Left colon (tissue), 2 donors: ENCODE measurements around the gene TMEM132C. TPM values are rescaled to one million over a fixed set of nuclear protein-coding genes. Genes with fewer than 3 reads are reported as not detected.

Source experiments
- ATAC-seq: fragments of 200-7000 bp; cut with Tn5 transposase; one replicate; pipeline ENCODE4 v1.9.1; 2020; ENCODE audit warnings: mild to moderate bottlenecking, moderate library complexity
- DNase-seq, 2 donors: peaks; one replicate each; pipeline ENCODE4 v3.0.0-alpha.2; 2020
- intact Hi-C, 2 donors: fragments of 100-400 bp; cut with DNase I in 1 of 2; cut with micrococcal nuclease in 1 of 2; formaldehyde crosslinking; loops; one replicate each; pipeline versions ENCODE4 v1.11.2 to v1.14.0; 2022; cut with DNase I, micrococcal nuclease
- total RNA-seq, 2 donors: library from RNA; stranded (reverse); fragmentation: NEBNext Ultra II Directional; extraction: Animal tissue kit (Norgen Biotek cat#: 25700); gene quantifications; one replicate each; pipeline ENCODE4 v1.2.1, GENCODE V29; 2021
- donor health status: DM: no; HTN: no; CAD: no.
- donor health status: DM: yes; HTN: yes; CAD: no.

Gene TMEM132C
- total RNA-seq, 2 donors from 2014 or later: 0.40 to 0.78 TPM

DNA sequence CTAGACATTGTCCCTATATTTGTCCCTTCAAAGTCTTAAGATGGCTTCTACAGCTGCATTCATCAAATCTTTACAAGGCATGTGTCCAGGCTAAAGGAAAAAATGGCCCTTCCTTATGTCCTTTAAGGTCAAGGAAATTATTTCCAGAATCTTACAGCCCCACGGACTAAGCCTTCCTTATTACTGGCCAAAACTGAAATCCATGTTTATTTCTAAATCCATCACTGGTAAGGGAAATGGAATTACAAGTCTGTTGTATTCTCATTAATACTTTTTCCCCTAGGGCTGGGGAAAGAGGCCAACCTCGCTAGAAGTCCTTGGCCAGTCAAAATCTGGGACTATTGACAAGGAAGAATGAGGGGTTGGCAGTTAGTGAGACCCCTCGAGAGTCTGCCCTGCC, 252.5 kb downstream of the TMEM132C start:
- intact Hi-C loops: no loop called here
- ATAC-seq (no peak), DNase-seq (no peak)

DNA sequence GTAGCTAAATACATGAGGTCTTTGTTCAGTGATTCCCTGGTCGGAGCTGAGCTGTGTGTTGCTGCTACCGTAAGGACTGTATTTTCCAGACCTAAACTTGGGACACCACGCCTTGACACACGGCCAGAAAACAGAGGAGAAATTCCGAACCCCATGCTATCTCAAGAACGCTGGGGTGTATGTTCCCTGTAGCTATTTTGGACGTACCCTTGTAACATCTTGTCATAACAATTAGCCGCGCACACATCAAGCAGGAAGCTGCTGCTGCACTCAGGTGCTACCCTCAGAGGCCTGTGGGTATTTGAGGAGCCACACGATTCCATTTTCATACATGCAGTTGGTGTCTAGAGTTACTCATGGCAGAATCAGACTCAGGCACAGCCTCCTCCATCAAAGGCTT, 255.0 kb downstream of the TMEM132C start:
- DNase-seq (no peak), ATAC-seq (no peak)
- intact Hi-C loops: no loop called here

DNA sequence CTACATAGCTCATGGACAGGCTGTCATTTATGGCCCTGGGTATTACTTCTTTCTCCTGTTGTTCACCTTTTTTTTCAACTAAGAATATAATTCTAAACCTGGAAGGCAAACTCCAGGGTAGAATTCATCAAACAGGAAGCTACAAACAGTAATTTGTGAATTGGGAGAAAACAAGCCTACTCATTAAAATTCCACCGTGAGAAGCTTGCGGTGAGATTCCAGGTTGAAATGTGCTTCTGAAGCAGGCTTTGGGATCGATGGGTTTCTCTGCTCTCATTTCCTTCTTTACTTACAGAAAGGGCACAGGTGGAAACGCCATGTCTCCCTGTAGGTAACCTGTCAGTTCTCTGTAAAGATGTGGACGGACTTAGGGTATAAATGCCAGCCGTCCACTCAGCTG, 257.5 kb downstream of the TMEM132C start:
- ATAC-seq (no peak), DNase-seq (no peak)
- intact Hi-C loops: no loop called here

DNA sequence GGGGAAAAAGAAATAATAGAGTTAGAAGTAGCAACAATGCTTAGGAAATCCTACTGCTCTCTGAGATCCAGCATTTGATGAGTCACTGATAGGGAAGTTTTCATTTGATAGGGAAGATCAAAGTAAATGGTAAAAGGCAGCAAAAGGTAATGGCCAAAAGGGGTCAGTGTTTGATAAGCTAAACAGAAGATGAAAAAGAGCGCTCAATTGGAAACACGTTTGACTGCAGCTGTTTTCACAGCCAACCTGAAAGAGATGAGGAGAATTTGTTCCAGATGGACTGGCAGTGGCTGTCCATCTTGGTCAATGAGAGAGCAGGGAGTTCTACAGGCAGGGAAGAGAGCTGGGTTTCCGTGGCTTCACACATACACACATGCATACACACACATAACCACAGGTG, 264.2 kb downstream of the TMEM132C start:
- ATAC-seq: peak; percentile 67
- intact Hi-C loops: no loop called here
- DNase-seq: no peak

DNA sequence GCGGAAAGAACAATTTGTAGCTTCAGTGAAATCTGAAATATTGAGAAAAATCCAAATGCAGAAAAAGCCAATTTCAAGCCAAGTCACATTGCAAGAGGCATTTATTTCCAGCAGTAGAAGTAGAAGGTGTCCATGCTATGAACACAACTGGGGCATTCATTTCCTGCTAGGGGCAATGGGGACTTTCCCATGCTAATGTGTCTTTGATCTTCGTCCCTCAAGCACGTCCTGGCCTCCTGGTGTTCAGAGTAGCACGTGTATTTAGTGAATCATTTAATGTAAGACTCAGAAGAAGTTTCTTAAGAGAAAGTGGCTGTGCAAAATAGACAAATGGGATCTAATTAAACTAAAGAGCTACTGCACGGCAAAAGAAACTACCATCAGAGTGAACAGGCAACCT, 267.9 kb downstream of the TMEM132C start:
- no peak for DNase-seq
- ATAC-seq: no peak
- intact Hi-C loops: no loop called here

DNA sequence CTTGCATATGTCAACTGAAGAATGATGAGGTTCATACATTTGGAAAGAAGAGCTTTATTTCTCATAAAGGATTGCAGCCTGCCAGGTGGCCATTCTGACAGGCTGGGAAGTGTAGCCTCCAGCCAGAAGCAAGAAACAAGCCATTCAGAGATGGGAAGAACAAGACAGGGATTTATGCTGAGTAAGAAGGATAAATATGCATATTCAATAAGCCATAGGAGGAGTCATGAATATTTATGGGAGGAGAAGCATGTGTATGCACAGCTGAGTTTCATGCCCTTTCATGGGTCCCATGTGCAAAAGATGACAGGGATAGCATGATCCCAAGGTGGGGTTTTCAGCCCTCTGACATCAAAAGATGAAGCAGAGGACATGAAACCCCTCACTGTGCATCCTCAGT, 269.8 kb downstream of the TMEM132C start:
- no peak for DNase-seq
- no peak for ATAC-seq
- intact Hi-C loops: no loop called here

DNA sequence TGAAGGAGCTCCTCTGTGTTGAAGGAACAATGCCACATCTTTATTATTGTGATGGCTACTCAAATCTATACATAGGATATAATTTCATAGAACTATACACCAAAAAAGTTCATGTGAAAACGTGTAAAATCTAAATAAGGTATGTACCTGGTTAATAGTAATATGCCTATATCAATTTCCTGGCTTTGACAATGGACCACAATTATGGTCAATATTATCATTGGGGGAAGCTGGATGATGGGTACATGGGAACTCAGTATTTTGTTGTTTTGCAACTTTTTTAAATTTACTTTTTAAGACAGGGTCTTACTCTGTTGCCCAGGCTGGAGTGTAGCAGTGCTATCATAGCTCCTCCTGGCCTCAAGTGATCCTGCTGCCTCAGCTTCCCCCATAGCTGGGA, 270.7 kb downstream of the TMEM132C start:
- intact Hi-C loops: no loop called here
- ATAC-seq (no peak), DNase-seq (no peak)

DNA sequence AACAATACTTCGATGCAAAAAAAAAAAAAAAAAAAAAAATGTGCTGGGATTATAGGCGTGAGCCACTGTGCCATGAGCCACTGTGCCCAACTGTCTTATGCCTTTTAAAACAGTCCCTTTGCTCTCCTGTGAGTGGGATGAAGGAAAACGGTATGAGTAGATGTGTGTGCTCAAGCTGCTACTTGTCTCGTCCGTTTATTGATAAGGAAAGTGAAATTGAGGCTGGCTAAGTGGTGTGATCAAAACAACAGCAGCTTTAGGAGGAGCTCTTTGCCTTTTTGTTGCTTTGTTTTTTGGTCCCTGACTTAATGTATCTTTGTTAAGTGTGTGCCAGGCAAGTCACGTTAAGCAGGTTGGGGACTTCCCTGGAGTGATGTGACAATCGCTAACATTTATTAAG, 275.9 kb downstream of the TMEM132C start:
- intact Hi-C loops: no loop called here

DNA sequence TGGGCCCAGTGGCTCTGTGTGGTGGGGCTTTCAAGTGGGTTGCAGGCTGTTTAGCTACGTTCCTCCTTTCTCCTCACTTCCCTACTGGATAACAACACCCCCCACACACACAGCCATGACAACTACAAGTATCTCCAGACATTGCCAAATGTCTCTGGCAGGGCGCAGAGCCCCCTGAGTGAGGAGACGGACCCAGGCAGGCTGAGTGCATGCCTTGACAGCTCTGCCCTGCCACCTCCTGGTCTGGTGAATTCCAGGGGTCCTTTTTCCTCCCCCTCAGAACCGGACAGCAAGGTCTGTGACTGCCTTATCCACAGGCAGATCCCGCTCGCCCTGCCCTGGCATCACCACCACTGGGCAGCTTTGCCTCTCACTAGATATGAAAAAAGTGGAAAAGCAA, 276.5 kb downstream of the TMEM132C start:
- intact Hi-C loops: no loop called here
- DNase-seq (no peak), ATAC-seq (no peak)

More for the DNA sequence above, 275.9 kb downstream of the TMEM132C start:
- no peak for ATAC-seq
- DNase-seq: no peak

DNA sequence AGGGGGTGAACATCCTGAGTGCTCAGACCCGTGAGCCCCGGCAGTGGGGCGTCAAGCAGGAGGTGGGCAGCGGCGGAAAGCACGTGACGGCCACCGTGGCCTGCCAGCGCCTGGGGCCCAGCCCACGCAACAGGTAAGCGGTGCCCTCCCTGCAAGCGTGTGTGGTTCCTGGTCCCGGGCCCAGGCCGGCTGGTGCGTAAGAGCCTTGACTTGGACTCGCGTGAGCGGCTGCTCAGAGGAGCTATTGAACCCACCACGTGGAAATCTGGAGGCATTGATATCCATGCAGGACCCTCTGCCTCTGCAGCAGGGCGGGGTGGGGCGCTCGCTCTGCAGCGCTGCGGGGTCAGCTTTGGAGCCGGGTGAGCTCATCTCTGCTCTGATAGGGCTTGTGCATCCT, 277.0 kb downstream of the TMEM132C start:
- no peak for ATAC-seq
- intact Hi-C loops: no loop called here
- DNase-seq: no peak

DNA sequence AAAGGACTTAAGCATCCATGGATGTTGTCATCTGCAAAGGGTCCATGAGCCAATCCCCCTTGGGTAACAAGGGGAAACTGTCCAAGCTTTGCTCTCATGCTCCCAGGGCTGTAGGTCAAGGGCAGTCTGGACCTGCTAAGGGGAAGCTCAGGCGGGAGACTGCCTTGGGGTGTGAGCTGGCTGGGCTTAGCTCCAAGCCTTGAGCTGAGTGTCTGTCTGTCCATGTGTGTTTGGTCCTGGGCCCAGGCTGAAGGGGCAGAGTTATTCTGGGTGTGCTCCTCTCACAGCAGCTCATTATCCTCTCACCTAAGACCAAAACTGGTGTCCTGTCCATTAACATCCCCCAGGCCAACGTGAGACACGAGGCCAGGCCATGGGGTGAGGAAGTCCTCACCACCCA, 282.0 kb downstream of the TMEM132C start:
- intact Hi-C loops: no loop called here
- DNase-seq (no peak), ATAC-seq (no peak)

DNA sequence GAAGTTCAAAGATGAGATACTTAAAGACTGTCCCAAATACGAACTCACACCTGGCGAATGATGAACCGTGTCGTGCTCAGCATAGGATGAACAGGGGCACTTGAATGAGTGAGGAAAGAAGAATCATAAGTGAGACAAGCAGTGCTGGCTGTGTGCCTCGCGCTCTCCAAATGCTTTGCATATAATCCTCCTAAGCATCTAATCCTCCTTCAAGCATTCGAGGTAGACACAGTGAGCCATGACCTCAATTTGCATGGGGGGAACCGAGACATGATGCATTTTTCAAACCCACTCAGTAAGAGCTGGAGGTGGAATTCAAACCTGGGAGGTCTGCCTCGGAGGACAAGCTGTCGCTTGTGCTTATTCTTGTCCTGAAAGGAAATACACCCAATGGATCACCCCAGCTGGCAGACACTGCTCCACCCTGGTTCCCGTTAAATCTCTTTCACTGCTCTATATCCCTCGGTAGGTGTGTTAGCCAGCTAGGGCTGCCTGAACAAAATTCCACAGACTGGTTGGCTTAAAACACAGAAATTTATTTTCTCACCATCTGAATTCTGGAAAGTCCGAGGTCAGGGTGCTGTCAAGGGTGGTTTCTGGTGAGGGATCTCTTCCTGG, 282.7 kb downstream of the TMEM132C start:
- intact Hi-C loops: no loop called here
- ATAC-seq: no peak

DNA sequence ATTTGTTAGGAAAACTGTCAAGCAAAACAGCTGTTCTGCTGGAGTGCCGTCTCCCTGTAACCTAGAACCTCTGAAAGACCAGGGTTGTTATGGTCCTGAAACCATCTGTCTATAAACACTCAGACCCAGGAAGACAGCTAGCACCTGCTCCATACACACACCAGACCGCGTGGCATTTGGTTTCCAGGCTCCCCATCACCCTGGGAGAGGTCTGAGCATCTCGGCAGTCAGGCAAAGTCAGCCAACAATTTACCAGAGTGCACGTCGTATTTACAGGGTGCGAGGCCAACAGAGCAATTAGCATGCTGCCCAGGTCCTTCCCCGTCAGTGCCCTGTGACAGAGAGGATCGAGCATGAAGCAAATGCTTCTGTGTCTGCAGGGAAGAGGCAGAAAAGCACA, 284.3 kb downstream of the TMEM132C start:
- ATAC-seq (no peak), DNase-seq (no peak)
- intact Hi-C loops: no loop called here

More for the DNA sequence above, 282.7 kb downstream of the TMEM132C start:
- DNase-seq: no peak

DNA sequence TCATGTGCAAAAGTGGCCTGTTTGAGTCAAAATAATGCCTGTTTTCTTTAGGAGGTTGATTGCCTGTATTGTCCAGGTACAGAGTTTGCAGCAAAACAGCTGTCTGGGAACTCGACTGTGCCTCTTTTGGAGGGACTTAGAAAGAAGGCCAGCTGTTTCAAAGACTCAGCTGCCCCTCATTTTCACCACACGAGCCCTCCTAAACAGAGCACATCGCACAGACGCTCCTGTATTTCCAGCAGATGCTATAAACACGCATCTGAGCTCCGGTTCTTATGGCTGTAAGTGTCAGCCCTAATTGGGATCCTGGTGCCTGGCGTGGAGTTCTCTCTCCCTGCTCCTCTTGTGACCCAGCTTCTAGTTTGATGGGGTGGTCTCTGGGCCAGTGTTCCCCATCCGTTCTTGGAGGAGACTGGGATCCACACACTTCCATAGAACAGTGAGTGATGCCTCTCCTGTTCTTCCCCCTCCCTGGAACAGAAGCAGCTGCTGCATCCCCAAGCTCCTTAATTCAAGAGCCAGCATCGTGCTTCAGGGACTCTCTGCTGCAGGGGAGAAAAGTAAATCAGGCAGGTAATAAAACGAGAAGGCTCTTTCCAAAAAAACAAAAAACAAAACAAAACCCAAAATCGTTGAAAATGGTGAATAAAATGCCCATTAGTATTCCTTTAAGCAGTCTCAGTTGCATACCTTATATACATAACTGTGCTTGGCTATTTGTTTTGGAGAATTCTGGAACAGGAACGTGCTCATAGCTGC, 287.8 kb downstream of the TMEM132C start:
- intact Hi-C loops: no loop called here
- DNase-seq (no peak), ATAC-seq (no peak)

DNA sequence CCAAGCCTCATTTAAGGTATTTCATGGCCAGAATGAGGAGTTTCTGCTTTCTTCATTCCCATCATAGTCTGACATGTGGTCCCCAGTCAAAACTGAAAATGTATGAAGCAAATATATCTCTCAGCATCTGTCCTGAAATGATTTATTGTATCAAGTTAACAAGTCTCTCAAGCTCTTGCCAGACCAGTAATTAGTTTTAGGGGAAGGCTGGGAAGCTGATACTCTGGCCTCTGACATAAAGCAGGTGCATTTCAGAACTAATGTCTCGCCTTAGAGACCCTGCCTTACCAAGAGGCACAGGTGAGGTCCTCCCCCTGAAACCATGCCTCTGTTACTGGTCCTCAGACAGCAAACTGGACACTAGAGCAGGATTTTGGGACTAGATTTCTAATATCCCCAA, 290.3 kb downstream of the TMEM132C start:
- DNase-seq (no peak), ATAC-seq (no peak)
- intact Hi-C loops: no loop called here

DNA sequence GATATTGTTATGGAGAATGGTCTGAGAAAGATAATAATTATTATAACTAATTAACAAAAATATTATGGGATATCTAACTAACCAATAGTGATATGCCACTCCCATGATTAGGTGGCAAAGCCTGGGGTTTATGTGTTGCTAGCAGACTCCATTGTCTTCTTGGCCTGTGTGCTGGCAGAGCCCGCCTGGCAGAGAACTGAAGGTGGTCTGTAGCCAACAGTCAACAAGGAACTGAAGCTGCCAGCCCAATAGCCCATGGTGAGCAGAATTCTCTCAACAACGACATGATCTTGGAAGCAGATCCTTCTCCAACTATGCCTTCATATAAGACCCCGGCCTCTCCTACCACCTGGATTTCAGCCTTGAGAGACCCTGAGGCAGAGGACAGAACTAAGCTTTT, 298.0 kb downstream of the TMEM132C start:
- intact Hi-C loops: no loop called here
- ATAC-seq: no peak

DNA sequence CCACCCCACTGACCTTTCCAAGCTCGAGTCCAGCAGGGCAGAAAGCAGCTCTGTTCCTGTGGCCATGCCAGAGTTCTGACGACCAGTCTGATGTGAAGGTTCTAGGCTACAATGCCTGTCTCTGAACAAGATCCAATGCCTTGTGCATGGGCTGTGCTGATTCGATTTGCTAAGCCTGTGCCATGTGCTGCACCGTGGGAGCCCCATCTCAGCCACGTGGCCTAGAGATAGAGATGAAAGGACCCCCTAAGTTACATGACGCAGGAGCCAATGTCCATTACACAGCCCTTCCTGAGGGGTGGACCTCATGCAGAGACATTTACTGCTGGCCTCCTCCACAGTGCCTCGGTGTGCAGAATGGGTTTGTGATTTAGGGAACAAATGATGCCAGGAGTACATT, 300.8 kb downstream of the TMEM132C start:
- ATAC-seq: no peak
- DNase-seq: no peak
- intact Hi-C loops: no loop called here

More for the DNA sequence above, 298.0 kb downstream of the TMEM132C start:
- no peak for DNase-seq

DNA sequence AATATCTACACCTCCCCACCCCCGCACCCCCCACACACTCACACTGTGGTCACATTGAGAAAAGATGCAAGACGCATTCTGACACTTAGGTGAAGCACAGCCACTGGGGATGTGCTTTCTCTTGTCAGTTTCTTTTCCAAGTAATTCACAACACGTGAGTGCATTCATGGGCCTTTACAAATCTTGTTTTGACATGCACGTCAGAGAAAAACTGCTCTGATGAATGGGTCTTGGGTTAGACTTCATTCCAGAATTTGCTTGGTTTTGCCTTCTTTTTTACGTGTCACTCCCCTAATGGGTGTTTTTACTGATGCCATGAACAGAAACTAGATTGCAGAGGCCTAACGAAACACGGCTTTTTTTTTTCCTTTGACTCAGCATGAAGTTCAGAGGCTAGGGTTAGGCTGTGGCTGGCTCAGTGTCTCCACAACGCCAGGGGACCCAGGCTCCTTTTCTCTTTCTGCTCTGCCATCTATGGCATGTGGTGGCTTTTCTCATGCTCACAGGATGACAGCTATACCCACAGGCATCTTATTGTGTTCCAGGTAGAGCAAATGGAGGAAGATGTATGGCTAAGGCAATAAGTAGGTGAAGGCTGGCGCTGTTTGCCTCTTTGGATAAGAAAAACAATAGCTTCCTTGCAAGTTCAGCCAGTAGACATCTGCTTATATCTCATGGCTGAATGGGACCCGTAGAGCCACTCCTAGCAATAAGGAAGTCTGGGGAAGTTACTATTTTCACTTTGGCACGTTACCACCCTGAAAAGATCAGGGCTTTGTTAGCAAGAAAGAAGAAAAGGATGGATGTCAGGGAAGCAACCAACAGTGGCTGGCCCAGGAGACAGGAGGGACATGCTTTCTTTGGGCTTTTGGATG, 303.5 kb downstream of the TMEM132C start:
- intact Hi-C loops: no loop called here
- DNase-seq (peak; percentile 20 to 36), ATAC-seq (peak; percentile 99)

DNA sequence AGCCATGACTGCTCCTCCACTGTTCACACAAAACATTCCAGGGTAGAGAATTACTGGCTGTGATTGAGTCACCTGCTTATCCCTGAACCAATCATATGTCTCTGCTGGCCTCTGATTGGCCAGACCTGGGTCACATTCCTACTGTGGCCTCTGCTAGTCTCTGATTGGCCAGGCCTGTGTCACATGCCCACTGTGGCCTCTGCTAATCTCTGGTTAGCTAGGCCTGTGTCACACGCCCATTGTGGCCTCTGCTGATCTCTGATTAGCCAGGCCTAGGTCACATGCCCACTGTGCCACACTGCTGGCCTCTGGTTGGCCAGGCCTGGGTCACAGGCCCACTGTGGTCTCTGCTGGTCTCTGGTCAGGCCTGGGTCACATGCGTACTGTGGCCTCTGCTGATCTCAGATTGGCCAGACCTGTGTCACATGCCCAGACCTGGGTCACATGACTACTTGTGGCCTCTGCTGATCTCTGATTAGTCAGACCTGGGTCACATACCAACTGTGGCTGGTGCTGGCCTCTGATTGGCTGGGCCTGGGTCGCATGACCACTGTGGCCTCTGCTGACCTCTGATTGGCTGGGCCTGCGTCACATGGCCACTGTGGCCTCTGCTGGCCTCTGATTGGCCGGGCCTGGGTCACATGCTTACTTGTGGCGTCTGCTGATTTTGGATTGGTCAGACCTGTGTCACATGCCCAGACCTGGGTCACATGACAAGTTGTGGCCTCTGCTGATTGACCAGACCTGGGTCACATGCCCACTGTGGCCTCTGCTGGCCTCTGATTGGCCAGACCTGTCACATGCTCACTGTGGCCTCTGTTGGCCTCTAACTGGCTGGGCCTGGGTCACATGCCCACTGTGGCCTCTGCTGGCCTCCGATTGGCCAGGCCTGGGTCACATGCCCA, 305.2 kb downstream of the TMEM132C start:
- DNase-seq (no peak), ATAC-seq (no peak)
- intact Hi-C loops: no loop called here
